CD4-positive, alpha-beta T cell treated with Interleukin-15 for 4 hours (primary cell): Measurements from ENCODE around the gene ZBTB7C.

Experiments
- DNase-seq: peaks from one replicate; pipeline ENCODE4 v3.0.0-alpha.2; 2020; ENCODE audit warnings: low spot score

Gene ZBTB7C

DNA sequence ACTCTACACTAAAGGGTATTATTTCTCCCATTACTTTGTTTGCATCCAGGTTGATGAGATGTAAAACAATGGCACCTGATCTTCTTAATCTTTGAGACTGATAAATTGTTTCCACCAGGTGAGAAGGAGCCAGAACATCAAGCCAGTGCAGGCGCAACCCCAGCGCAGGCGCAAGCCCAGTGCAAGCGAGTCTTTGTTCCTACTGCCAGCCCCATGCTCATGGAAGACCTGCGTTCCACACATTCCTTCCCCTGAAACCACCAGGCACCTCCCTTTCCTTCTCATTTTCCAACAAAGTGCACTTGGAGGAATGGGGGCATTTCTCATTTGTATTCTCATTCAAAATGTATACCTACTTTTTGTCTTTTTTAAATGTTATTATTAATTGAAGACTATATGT is 290.0 kb downstream of the ZBTB7C start:
- no peak for DNase-seq

GRCh38 chr18:48116873-48117630 is 292.1 kb downstream of the ZBTB7C start:
- no peak for DNase-seq

DNA sequence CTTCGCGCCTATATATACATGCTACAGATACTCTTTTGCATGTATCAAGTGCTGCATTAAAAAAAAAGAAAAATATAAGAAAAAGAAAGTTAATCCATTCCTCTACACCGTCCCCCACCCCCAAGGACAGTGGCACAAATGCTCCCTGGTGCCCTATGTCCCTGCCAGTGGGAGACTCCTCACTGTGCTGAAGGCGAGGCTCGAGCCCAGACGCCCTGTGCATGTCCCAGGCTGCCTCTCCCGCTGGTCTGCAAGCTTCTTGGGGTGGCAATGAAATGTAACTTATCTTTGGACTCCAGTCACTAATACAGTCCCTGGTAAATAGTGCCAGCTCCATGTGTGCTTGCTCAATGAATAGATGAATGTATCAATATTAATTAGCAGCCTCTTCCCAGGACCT is 293.2 kb downstream of the ZBTB7C start:
- no peak for DNase-seq

DNA sequence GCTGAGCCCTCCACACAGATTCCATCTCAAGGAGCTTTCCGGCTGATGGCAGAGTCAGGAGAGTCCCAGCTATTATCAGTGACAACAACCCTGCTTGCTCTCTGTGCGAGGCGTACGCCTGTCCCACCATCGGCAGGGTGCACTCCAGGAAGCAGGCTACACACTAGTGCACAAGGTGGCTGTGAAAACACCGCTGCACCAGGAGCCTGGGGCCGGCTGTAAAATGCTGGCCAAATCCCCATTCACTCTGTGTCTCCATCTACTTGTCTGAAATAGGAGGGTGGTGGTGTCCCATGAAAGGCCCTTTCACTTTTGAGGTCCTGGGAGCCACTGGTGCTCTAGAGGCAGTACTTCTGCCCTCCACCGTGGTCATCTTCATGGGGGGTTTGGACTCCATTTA is 295.5 kb downstream of the ZBTB7C start:
- DNase-seq: no peak

DNA sequence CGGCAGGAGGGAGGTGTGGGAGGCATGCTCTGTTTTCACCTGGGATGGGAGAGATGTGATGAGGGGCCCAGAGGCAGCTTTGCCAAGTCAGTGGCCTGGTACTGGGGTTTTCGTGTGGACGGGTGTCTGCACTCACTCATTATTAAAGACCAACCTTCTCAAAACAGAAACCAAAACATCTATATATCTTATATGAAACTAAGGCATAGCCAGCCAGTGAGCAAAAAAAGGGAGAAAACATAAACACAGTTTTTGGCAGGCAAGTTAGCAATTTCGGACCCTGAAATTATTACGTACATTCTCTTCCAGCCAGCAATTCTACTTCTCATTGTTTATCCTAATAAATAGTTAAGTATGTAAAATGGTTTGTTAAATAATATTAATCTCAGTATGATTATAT is 297.6 kb downstream of the ZBTB7C start:
- DNase-seq: no peak

DNA sequence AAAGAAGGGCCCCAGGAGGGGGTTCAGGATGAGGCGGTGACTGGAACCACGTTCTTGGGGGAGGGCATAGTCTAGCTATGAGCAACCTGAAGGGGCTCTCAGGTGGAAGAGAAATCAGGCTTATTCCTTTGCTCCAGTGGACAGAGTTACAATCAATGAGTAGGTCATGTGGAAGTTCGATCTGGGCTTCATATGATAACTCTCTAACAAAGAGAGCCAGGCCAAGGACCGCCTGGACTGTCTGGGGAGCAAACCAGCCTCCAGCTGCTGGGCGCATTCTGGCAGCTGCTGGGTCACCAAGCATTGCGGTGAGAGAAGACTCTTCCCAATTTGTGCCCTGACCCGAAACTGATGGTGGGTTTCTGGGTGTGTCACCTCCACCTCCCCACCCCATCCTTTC is 298.4 kb downstream of the ZBTB7C start:
- no peak for DNase-seq

- no peak for DNase-seq
These were observed 299.2 kb downstream of the ZBTB7C start for GRCh38 chr18:48109961-48110493.

- DNase-seq: no peak
These were observed 301.0 kb downstream of the ZBTB7C start for GRCh38 chr18:48108136-48108535.

- DNase-seq: no peak
These were observed 302.0 kb downstream of the ZBTB7C start for GRCh38 chr18:48106976-48107781.

- DNase-seq: no peak
These were observed 302.7 kb downstream of the ZBTB7C start for GRCh38 chr18:48106498-48106897.

DNA sequence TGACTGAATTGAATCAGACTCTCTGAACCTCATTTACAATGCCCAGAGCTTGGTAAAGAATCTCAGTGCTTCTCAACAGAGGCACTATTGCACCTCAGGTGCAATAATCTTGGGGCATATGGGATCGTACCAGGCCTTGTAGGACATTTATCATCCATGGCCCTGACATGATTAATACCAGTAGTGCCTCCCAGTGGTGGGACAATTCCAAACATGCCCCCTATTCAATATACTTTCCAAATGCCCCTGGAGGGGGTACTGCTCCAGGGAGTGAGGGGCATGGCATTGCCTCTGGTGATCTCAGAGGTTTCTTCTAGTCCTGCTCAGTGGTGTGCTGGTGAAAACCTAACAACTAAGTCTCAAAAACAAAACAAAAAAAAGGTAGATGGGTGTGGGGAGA is 303.9 kb downstream of the ZBTB7C start:
- DNase-seq: no peak

DNA sequence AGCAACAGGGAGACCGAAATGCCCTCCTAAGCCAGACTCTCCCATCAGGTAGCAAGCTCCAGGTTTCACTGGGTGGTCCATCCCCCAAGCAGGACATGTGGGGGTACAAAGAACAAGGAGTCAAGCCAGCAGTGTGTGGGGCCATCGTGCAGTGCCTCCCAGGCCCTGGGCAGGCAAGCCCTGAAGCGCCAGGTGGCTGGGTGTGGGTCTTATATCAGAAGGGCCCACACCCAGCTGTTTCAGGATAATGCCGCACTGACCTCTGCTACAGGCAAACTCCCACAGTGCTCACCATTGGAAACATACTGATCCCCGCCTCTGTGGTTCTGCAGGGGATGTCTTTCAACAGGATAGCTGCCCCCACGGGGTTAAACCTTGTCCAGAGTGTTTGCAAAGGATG is 304.5 kb downstream of the ZBTB7C start:
- no peak for DNase-seq

- no peak for DNase-seq
These were observed 308.5 kb downstream of the ZBTB7C start for GRCh38 chr18:48100651-48101165.

DNA sequence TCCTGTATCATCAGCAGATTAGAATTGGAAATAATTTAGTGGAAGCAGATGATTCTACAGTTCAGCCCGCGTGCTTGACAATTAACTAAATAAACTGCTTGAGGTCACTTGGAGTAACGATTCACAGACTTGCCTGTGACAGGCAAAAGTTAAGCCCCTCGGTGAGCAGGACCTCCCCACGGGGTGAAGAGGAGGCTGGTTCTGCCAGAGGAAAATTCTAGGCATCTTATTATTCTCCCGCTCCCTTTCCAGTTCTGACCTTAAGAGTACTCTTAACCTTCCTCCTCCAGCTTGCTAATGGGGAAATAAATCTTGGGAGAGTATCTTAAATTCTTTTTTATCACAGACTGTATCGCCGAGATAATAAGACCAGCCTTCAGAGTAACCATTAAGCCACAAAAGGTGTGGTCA is 309.0 kb downstream of the ZBTB7C start:
- DNase-seq: no peak

GRCh38 chr18:48099481-48100164 is 309.6 kb downstream of the ZBTB7C start:
- DNase-seq: no peak

- DNase-seq: no peak
These were observed 310.6 kb downstream of the ZBTB7C start for GRCh38 chr18:48098538-48098937.

DNA sequence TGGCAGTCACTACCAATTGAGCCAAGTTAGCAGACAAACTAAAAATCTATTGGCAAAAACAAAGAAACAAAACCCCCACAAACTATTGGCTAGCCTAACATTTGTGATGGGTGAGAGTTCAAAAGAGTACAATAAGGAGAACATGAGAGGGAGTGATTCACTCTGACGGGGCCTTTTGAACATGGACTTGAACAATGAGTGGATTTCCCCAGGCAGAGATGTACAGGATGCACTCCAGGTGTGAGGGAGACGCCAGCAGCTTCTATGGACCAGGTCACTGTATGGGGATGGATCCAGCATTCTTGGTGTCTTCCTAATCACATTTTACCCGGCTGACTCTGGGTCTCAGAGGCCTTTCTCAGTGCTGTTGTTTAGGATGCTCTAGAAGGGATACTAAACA is 311.2 kb downstream of the ZBTB7C start:
- no peak for DNase-seq

- no peak for DNase-seq
These were observed 313.5 kb downstream of the ZBTB7C start for GRCh38 chr18:48095726-48096125.

- DNase-seq: no peak
These were observed 316.1 kb downstream of the ZBTB7C start for GRCh38 chr18:48093104-48093503.

DNA sequence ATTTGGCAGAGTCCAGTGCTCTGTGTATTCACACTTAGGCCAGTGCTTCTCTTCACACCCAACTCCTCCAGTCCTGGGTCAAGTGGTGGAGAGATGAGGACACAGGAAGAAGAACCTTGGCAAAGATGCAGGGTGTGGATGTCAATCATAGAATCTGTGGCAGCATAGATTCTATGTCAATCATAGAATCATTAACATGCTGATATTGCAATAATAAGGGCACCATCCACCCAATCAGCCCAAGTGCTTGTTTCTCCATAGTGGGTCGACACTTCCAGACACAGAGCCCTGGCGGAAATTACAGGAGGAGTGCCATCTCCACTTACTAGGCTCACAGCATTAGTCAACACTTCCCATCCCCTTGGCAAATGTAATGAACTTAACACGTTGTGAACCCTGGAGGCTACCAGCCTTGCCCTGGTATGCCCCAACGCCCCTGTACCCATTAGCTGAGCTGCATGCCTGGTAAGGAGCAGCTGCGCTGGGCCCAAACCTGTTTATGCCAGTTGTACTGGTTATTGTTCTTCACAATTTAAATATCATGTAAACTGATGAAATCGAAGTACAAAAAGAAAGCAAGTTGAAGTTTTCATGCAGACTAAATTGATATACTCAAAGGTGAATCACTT is 317.2 kb downstream of the ZBTB7C start:
- no peak for DNase-seq

- no peak for DNase-seq
These were observed 318.5 kb downstream of the ZBTB7C start for GRCh38 chr18:48090702-48091101.

GRCh38 chr18:48090021-48090420 is 319.2 kb downstream of the ZBTB7C start:
- DNase-seq: no peak
